Stimulated activated CD8-positive, alpha-beta memory T cell treated with anti-CD3 and anti-CD28 coated beads, Interleukin-2, amount 100 ng/mL, for 1 hour (primary cell): ENCODE data around the gene NCKIPSD.
A peak's percentile ranks its signal among the peaks of the same experiment; 100 is the strongest.

Experiments used
- DNase-seq, 2 donors: peaks; one replicate each; pipeline ENCODE4 v3.0.0-alpha.2; 2020; ENCODE audit warnings: low read depth in 2 of 2

The NCKIPSD gene

GRCh38 chr3:48678566-48679380 lies 6.9 kb downstream of the NCKIPSD start:
- DNase-seq: no peak

GRCh38 chr3:48678056-48678455 lies 7.7 kb downstream of the NCKIPSD start:
- DNase-seq: no peak

- no peak for DNase-seq
Measured at GRCh38 chr3:48674505-48674904, 11.2 kb downstream of the NCKIPSD start.

- no peak for DNase-seq
Measured at GRCh38 chr3:48672522-48672921, 13.2 kb downstream of the NCKIPSD start.

- no peak for DNase-seq
Measured at GRCh38 chr3:48664929-48665328, 20.8 kb downstream of the NCKIPSD start.

GRCh38 chr3:48664313-48664644 lies 21.4 kb downstream of the NCKIPSD start:
- no peak for DNase-seq

GRCh38 chr3:48663489-48664312 lies 22.0 kb downstream of the NCKIPSD start:
- peak; percentile 56 to 74 for DNase-seq

- DNase-seq: peak in 1 of 2 donors; percentile 26
Measured at GRCh38 chr3:48662753-48663488, 22.8 kb downstream of the NCKIPSD start, which contains the start of gene CELSR3. TSS of gene CELSR3 (minus strand) at chr3:48662886. CDS start at chr3:48662634, 252 bp downstream.

- DNase-seq: no peak
Measured at GRCh38 chr3:48662145-48662752, 23.5 kb downstream of the NCKIPSD start.

GRCh38 chr3:48661501-48662144 lies 24.1 kb downstream of the NCKIPSD start:
- DNase-seq: peak; percentile 55 to 57

- DNase-seq: no peak
Measured at GRCh38 chr3:48660800-48661400, 24.8 kb downstream of the NCKIPSD start.

GRCh38 chr3:48656841-48657281 lies 28.9 kb downstream of the NCKIPSD start:
- DNase-seq: no peak

GRCh38 chr3:48656061-48656840 lies 29.5 kb downstream of the NCKIPSD start:
- DNase-seq: peak; percentile 68 to 74

- DNase-seq: peak in 1 of 2 donors; percentile 33
Measured at GRCh38 chr3:48655606-48656005, 30.1 kb downstream of the NCKIPSD start.

- no peak for DNase-seq
Measured at GRCh38 chr3:48655063-48655462, 30.7 kb downstream of the NCKIPSD start.

- DNase-seq: no peak
Measured at GRCh38 chr3:48652923-48653715, 32.6 kb downstream of the NCKIPSD start.

GRCh38 chr3:48651771-48652170 lies 33.9 kb downstream of the NCKIPSD start:
- DNase-seq: no peak

- no peak for DNase-seq
Measured at GRCh38 chr3:48650723-48651122, 35.0 kb downstream of the NCKIPSD start.
